ENCODE data around the gene ILKAP. TPM values are rescaled to one million over a fixed set of nuclear protein-coding genes. Genes with fewer than 3 reads are reported as not detected.

ILKAP gene
- total and polyA plus RNA-seq, 2 of the 4 experiments (the other 2 are of a cell fraction), result 13.3 to 44.2 TPM

DNA sequence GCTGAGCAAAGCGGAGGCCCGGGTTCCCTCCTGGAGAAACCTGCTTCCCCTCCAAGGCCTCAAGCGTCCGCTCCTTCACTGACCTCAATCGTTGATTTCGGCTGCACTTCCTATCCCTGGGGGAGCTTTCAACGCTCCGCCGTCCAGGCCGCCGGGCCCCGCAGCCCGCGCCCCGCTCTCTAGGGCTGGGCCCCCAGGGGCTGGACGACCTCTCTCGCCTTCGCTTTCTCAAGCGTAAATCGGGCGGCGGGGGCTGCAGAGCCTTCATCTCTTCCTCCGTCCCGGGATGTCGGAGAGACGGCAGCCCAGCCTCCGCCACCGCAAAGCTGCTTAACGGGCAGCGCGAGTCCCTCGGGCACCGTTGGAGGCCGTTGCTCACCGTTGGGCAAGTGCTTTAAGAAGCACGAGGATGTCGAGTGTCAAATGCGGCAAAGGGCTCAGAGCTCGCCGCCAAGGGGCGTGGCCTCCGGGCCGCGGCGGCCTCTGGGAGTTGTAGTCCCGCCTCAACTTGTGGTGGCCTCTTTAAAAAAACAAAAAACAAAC is 27.8 kb upstream of the ILKAP start:
- no peak overlapping the region for H3K9ac ChIP-seq (ENCODE audit: low read depth, low read length)
- POLR2A ChIA-PET (ENCODE audit: unreplicated experiment), result no interaction called here
- no peak overlapping the region for H2BK5ac ChIP-seq (ENCODE audit: low read depth, low read length, poor library complexity, severe bottlenecking)
- H4K20me1 ChIP-seq (ENCODE audit: insufficient read depth, low read length), result no peaks in the 10 kb centered on the region
- DNase-seq (peak; percentile 44), ATAC-seq (ENCODE audit: low read depth) (peak; percentile 57)
- intact Hi-C loops (cut with micrococcal nuclease) (no loop called here), in situ Hi-C loops (cut with MboI; ENCODE audit: low sequenced_read_pairs) (no loop called here), dilution Hi-C loops (cut with HindIII; ENCODE audit: low sequenced_read_pairs, unreplicated experiment) (no loop called here)
- H2BK15ac ChIP-seq (ENCODE audit: low read depth, low read length), result no peak overlapping the region
- 0 out of 2 replicates have a peak, but pooled peaks cover 2% of the 10 kb centered on the region for H3K9me3 ChIP-seq (ENCODE audit: control insufficient read depth, insufficient read depth, low read length)
- H3K4me1 ChIP-seq (ENCODE audit: control insufficient read depth, insufficient read depth, low read length), result peaks cover 3% of the 10 kb centered on the region; the same call in 1 of the 2 replicates
- peak overlapping the region; percentile 42 for H3K4me2 ChIP-seq (ENCODE audit: low read depth, low read length)
- no peak overlapping the region for H3K18ac ChIP-seq (ENCODE audit: low read depth, low read length)
- no TSS peak for BruUV-seq (replicated peaks)
- no peak overlapping the region for H3K23ac ChIP-seq (ENCODE audit: low read depth, low read length)
- H2AK5ac ChIP-seq (ENCODE audit: low read depth, low read length), result no peak overlapping the region; the same call in 1 of the 2 replicates
- H3K9me1 ChIP-seq (ENCODE audit: insufficient read depth, low read length), result no peaks in the 10 kb centered on the region
- WGBS, 2 experiments (ENCODE audit: extremely low coverage in 2 of 2, insufficient read length in 1 of 2), result 19% methylated on average over 7 of the region's 46 CpGs; no CpG with 5 or more reads in 1 of the 2 experiments
- CTCF ChIA-PET, result no interaction called here
- H3K79me1 ChIP-seq (ENCODE audit: low read depth in 1 of 2, low read length in 2 of 2), result no peaks in the 10 kb centered on the region; a peak in 1 of 4 replicates
- no peak overlapping the region for H3K56ac ChIP-seq (ENCODE audit: extremely low read depth, insufficient read depth, low read length)
- H4K8ac ChIP-seq (ENCODE audit: low read depth in 2 of 2, low read length in 2 of 2), result no peak overlapping the region
- H2BK120ac ChIP-seq (ENCODE audit: low read depth, low read length), result no peak overlapping the region
- H2BK20ac ChIP-seq (ENCODE audit: low read depth, low read length), result no peak overlapping the region
- peak overlapping the region; percentile 57 for H2AK9ac ChIP-seq (replicated peaks; ENCODE audit: low read depth, low read length, poor library complexity)
- no peaks in the 10 kb centered on the region for H3K36me3 ChIP-seq (ENCODE audit: control insufficient read depth, insufficient read depth, low read length)
- H4K5ac ChIP-seq (ENCODE audit: low read depth, low read length), result no peak overlapping the region
- no peak overlapping the region for H3K27ac ChIP-seq (ENCODE audit: insufficient read depth, low read length)
- H2AFZ ChIP-seq (replicated peaks; ENCODE audit: low read length, poor library complexity), result peak overlapping the region; percentile 95
- H3K4ac ChIP-seq (ENCODE audit: low read depth, low read length), result no peak overlapping the region
- peaks cover 37% of the 10 kb centered on the region for H3K27me3 ChIP-seq (ENCODE audit: control insufficient read depth, insufficient read depth, low read length)
- TF ChIP-seq MXI1 (IDR thresholded peaks at IDR 0.05; ENCODE audit: borderline replicate concordance, low read depth, low read length), result peak; percentile 59; the same call in 1 of the 2 replicates
- TF ChIP-seq BHLHE40 (IDR thresholded peaks at IDR 0.05; ENCODE audit: low read depth, low read length), result no peak
- H3K14ac ChIP-seq (replicated peaks; ENCODE audit: low read depth, low read length), result no peak overlapping the region
- peak overlapping the region; percentile 29 for H3K4me3 ChIP-seq (ENCODE audit: insufficient read depth, low read depth, low read length)
- no peak overlapping the region for H4K91ac ChIP-seq (ENCODE audit: insufficient read depth, low read depth, low read length)
